Stimulated activated CD4-positive, alpha-beta T cell treated with anti-CD3 and anti-CD28 coated beads, Interleukin-4, amount 100 ng/mL, for 1 hour (primary cell): ENCODE measurements around the gene CES4A.
"Not testable (repeated sequence)": the region's sequence is repeated elsewhere in the genome, so short reads cannot be mapped to it uniquely, and the experiment has no call there.

Experiments
- DNase-seq: peaks from one replicate; pipeline ENCODE4 v3.0.0-alpha.2; 2020

The CES4A gene

DNA sequence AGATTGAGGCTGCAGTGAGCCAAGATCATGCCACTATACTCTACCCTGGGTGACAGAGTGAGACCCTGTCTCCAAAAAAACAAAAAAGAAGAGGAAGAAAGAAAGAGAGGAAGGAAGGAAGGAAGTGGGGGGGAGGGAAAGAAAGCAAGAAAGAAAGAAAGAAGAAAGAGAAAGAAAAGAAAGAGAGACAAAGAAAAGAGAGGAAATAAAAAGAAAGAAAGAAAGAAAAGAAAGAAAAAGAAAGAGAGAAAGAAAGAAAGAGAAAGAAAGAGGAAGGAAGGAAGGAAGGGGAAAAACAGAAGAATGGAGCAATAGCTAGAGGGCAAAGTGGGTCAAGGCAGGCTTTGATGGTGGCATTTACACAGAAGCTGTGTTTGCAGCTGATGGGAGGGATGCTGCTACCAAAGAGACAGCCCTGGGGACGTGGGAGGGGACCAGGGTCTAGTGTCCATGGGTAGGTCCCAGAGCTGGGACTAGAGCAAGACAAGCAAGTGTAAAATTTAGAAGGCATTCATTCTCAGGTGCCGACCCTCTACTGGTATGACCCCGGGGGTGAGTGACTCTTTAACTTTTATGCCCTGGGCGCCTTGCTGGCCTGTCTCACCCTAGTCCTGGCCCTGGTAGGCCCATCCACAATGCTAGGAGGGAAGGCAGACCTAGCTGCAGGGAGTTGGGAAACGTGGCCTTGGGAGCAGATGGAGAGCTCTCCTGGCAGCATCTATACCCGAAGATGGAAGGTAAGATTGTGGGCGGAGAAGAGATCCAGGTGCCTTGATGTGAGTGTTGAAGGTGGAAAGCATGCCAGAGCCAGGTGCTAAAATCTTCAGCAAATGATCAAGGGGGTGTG lies 29.3 kb upstream of the CES4A start:
- no peak for DNase-seq

DNA sequence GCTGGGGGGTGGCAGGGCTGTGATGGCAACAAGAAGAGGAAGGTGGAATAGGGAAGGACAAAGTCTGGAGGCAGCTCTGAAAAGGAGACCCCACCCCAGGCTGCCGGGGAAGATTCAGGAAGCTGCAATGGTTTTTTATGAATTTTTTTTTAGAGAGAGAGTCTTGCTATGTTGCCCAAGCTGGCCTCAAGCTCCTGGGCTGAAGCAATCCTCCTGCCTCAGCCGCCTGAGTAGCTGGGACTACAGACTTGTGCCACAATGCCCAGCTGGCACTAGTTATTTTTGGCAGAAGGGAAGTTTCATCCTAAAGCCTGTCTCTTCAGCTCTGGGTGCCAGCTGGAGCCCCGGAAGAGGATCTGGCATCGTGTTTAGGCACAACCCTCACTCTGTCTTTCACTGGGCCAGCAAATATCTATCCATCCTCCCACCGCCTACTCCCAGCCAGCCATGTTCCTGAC lies 28.7 kb upstream of the CES4A start:
- DNase-seq: no peak

DNA sequence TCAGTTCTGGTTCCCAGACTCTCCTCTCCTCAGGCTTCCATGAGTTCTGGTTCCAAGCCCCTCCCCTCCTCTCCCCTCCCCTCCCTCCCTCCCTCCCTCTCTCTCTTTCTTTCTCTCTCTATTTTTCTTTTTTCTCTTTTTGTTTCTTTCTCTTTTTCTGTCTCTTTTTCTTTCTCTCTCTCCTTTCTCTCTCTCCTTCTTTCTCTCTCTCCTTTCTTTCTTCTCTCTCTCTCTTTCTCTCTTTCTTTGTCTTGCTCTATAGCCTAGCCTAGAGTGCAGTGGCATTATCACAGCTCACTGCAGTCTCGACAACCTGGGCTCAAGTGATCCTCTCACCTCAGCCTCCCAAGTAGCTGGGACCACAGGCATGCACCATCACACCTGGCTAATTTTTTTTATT lies 28.1 kb upstream of the CES4A start:
- DNase-seq: no peak

DNA sequence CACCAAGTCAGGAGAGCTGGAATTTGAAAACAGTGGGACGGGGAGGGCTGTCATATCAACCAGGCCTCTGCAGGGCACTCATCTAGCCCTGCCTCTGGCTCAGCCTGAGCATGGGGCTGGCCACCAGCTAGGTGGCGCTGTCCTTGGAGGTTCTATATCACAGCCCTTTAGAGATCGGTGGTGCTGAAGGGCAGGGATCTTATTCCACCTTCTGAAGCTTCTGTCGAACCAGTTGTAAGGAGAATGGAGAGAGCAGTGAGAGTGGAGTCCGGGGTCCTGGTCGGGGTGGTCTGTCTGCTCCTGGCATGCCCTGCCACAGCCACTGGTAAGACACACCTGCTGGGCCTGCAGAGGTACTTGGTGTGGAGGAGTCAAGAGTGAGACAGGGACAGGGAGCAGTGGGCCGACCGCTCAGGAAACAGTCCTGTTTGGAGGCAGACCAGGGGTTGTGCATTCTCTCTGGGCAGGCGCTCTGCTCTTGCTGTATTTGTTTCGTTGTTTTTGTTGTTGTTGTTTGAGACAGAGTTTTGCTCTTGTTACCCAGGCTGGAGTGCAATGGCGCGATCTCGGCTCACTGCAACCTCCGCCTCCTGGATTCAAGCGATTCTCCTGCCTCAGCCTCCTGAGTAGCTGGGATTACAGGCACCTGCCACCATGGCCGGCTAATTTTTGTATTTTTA lies 27.2 kb upstream of the CES4A start, which contains the start of gene CES3:
Gene CES3 (plus strand): TSS at position 202 of the 680 bp plus-strand sequence. CDS start 42 bp downstream, at position 244.
- DNase-seq: peak; percentile 67

DNA sequence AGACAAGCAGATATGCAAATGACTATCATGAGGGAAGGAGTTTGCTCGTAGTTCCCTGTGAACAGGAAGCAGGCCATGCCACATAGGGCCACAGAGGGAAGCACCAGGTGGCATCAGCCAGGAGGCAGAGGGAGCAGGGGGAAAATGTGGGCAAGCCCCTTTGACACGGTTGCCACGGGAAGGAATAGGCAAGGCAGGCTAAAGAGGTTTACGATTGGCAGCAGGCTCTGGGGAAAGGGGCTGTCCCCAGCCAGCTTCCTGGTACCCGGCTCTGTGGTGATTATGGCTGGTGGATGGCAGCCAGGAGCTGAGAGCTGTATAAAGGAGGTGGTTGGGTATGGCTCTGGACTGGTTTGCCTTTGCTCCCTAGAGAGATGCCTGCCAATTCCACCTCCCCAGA lies 26.5 kb upstream of the CES4A start:
- DNase-seq: no peak

DNA sequence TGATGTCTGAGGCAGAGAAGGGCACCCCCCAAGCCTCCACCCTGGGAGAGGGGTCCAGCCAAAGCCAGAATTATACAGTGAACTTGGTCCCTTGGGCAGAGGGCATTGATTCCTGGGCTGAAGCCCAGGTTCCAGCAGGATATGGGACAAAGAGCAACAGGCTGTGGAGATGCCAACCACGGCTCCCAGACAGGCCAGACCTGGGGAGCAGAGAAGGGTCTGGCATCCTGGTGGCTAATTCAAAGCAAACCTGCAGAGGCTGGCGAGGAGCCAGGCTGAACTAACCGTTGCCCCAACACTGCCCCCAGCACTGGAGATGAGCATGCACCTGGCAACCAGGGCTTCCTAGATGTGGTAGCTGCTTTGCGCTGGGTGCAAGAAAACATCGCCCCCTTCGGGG lies 24.3 kb upstream of the CES4A start:
- no peak for DNase-seq

DNA sequence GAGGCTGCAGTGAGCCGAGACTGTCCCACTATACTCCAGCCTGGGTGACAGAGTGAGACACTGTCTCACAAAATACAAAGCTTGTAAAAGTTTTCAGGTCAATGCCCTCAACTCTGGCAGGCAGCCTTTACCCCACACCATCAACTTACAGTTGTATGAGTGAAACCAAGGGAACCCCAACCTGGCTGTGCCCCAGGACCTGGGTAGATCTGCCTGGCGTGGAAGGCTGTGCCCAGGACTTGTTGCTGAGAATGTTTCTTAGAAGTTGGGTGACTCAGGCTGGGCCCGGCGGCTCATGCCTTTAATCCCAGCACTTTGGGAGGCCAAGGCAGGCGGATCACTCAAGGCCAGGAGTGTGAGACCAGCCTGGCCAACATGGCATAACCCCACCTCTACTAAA lies 19.5 kb upstream of the CES4A start:
- DNase-seq: no peak

DNA sequence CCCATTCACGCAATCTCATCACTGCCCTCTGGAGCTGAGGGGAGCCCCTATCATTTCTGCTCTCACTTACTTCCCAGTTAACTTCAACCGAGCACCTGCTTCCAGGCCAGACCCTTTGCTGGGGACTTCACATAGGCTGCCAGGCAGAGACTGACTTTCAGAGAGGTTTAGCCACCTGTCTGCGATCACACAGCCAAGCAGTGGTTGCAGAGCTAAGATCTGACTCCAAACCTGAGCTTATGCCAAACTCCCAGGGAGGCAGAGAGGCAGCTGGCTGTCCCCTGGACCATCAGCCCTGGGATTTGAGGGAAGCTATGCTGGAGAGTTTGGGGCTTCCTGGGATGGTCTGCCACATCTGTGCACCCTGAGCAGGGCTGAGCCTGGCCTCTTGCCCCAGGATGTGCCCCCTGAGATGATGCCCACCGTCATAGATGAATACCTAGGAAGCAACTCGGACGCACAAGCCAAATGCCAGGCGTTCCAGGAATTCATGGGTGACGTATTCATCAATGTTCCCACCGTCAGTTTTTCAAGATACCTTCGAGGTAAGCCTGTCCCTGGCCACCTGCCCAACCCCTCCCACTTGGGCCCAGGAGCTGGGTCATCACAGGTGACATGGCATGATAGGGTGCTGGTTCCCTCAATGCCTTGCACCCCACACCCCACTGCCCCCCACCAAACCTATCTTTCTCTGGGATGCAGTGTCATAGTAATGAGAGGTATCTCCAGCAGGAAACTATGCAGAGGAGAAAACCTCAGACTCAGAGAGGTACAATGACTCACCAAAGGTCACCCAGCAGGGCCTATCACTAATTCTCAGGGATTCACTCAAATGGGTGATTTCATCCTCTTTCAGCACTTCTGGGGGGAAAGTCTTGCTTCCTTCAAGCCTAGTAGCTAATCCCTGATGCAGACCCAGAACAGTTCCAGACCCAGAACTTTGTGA lies 17.3 kb upstream of the CES4A start:
- DNase-seq: no peak

DNA sequence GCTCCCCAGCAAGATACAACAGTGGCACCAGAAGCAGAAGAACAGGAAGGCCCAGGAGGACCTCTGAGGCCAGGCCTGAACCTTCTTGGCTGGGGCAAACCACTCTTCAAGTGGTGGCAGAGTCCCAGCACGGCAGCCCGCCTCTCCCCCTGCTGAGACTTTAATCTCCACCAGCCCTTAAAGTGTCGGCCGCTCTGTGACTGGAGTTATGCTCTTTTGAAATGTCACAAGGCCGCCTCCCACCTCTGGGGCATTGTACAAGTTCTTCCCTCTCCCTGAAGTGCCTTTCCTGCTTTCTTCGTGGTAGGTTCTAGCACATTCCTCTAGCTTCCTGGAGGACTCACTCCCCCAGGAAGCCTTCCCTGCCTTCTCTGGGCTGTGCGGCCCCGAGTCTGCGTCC lies 15.4 kb upstream of the CES4A start:
- no peak for DNase-seq

DNA sequence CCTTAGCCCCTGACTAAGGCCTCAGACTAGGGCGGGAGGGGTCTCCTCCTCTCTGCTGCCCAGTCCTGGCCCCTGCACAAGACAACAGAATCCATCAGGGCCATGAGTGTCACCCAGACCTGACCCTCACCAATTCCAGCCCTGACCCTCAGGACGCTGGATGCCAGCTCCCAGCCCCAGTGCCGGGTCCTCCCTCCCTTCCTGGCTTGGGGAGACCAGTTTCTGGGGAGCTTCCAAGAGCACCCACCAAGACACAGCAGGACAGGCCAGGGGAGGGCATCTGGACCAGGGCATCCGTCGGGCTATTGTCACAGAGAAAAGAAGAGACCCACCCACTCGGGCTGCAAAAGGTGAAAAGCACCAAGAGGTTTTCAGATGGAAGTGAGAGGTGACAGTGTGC lies 14.7 kb upstream of the CES4A start:
- DNase-seq: no peak

DNA sequence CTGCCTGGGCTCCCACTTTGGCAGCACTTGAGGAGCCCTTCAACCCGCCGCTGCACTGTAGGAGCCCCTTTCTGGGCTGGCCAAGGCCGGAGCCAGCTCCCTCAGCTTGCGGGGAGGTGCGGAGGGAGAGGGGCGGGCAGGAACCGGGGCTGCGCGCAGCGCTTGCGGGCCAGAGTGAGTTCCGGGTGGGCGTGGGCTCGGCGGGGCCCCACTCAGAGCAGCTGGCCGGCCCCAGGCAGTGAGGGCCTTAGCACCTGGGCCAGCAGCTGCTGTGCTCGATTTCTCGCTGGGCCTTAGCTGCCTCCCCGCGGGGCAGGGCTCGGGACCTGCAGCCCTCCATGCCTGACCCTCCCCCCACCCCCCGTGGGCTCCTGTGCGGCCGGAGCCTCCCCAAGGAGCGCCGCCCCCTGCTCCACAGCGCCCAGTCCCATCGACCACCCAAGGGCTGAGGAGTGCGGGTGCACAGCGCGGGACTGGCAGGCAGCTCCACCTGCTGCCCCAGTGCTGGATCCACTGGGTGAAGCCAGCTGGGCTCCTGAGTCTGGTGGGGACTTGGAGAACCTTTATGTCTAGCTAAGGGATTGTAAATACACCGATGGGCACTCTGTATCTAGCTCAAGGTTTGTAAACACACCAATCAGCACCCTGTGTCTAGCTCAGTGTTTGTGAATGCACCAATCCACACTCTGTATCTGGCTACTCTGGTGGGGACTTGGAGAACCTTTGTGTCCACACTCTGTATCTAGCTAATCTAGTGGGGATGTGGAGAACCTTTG lies 14.0 kb upstream of the CES4A start:
- not testable (repeated sequence) for DNase-seq

DNA sequence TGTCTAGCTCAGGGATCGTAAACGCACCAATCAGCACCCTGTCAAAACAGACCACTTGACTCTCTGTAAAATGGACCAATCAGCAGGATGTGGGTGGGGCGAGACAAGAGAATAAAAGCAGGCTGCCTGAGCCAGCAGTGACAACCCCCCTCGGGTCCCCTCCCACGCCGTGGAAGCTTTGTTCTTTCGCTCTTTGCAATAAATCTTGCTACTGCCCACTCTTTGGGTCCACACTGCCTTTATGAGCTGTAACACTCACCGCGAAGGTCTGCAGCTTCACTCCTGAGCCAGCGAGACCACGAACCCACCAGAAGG lies 13.5 kb upstream of the CES4A start:
- peak; percentile 46 for DNase-seq

DNA sequence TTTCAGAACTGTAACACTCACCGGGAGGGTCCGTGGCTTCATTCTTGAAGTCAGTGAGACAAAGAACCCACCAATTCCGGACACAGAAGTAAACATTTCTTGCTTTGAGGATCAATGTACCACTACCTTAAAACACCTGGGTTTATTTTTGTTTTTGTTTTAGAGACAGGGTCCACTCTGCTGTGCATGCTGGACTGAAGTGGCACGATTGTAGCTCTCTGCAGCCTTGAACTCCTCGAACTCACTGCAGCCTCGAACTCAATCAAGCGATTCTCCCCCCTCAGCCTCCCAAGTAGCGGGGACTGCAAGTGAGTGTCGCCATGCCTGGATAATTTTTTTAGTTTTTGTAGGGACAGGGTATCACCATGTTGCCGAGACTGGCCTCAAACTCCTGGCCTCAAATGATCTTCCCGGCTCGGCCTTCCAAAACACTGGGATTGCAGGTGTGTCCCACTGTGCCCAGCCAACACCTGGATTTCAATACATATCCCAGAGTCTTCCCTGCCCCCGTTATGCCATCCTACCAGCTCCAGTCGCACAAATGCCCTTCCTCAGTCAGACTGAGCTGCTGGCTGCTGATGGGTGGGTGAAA lies 13.0 kb upstream of the CES4A start:
- DNase-seq: no peak

DNA sequence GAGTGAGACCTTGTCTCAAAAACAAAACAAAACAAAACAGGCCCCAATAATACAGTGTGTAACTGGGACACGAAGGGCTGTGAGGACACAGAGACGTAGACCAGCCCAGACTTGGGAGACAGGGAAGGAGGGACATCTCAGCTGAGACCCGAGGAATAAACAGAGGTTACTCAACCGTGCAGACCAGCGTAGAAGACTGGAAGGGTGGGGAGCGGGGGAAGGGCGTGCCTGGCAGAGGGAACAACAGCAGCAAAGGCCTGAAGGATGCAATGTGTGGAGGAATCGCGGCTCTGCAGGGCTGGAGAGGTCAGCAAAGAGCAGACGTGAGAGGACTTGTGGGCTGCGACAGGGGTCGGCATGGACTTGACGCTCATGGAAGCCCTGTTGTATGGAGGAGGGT lies 11.6 kb upstream of the CES4A start:
- DNase-seq: no peak

DNA sequence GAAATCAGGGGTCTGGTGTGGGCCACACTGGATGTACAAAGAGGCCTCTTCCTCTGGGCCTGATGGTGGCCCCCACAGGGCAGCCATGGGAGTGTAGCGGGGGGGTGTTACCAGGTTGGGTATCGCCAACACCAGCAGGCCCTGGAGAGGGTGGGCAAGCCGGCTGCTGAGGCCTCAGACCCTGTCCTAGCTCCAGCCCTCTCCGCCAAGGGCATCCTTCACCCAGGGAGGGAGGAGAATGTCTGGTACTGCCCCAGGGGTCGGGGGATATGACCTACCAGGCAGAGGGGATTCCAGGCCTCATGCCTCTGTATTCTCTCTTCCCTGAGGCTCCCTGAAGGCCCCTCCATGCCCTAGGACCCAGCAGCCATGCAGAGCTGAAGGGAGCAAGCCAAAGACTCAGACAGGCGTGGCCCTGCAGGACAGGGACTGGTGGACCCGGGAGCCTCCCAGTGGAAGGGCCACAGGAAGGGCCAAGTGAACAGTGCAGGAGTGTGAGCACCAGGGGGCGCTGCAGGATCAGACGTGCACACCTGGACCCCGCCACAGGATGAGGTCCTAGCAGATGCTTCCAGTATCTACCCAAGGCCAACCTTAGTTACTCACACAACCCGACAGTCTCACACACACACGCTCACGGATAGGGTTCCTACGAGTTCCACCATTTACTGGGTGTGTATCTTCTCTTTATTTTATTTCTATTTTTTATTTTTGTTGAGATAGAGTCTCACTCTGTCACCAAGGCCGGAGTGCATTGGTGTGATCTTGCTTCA lies 10.9 kb upstream of the CES4A start:
- DNase-seq: peak; percentile 92

DNA sequence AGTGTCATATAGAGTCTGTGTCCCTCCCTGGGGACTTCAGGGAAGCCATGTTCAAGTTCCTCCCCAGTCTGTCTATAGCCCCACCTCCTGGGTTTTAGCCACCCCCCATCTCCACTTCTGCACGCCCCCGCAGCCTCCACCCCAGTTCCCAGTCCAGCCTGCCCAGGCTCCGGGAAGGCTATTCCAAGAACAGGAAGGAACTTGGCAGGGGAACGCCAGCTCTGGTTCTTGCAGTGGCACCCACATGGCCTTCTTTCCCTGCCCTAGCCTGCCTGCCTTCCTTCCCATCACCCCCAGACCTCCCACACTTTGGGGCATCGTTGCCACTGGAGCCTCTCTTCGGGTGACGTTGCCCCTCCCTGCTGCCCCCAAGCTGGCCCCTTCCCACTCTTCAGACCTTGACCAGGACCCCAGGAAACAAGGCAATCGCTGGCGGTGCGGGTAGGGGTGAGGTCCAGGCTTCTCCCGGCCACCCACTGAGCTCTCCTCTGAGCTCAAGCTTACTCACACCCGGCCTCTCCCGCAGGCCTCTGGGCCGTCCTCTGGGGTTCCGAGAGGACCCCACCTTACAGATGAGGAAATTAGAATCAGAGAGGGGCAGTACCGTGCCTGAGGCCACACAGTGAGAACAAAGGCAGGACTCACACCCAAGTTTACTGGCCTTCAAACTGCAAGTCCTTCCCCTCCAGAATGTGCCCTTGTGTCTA lies 9.2 kb upstream of the CES4A start:
- no peak for DNase-seq

DNA sequence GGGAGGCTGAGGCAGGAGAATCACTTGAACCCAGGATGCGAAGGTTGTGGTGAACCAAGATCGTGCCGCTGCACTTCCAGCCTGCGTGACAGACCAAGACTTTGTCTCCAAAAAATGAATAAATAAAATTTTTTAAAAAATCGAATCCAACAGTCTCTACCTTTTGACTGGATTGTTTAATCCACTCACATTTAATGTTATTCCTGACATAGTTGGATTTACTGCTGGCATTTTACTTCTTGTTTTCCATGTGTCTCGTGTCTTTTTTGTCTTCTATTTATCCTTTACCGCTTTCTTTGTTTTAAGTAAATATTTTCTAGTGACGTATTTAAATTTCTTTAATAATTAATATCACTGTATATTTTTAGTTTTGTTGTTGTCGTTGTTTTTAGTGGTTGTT lies 5.4 kb upstream of the CES4A start:
- no peak for DNase-seq

DNA sequence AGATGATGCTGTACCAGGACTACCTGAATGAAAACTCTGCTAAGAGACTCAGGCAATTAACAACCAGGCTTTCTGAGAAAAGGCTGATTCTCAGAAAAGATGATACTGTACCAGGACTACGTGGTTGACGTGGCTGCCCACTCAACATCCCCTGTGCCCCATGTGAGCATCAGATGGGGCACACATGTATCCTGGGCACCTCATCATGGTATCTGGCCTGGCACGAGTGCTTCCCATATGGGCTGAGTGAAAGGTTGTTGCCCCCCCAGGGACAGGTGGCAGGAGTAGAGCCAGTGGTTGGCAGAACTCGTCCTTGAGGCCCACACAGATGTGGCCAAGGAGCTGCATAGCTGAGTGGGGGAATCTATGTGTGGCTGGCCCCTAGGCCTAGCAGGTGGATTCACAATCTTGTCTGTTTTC lies 3.5 kb upstream of the CES4A start:
- DNase-seq: peak; percentile 62

DNA sequence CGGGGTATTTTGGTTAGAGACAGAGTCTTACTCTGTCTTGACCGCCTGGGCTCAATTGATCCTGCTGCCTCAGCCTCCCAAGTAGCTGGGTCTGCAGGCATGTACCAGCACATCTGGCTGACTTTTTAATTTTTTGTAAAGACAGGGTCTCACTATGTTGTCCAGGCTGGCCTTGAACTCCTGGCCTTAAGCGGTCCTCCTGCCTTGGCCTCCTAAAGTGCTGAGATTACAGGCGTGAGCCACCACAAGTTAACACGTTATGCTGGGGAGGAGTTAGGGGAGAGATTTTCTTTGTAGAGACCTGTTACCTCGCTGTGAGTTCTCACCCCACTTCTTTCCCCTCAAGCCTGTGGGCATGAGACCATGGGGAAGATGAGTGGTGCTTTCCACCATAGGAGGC lies 1.8 kb upstream of the CES4A start:
- no peak for DNase-seq

DNA sequence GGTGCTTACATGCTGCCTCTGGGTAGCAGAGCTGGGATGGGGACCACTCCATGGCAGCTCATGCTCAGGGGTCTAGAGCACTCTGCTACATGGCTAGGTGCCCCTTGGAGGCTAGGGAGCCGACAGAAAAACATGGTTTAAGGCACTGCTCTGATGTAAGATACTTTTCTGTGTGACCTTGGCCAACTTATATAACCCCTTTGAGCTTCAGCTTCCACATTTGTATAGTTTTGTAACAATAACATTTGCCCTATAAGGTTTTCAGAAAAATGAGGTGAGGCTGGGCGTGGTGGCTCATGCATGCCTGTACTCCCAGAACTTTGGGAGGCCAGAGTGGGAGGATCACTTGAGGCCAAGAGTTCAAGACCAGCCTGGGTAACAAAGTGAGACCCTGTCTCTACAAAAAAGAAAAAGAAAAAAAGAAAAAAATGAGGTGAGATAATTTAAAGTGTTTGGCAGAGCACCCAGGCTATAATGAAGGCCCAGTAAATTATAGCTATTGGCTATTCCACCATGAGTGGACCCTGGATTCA lies 3.2 kb downstream of the CES4A start:
- DNase-seq: no peak
